Panc1 (cell line): ENCODE results near the gene NAA16. TPM values are rescaled to one million over a fixed set of nuclear protein-coding genes. Genes with fewer than 3 reads are reported as not detected.

Experiments
- ATAC-seq: fragments of 200-7000 bp; cut with Tn5 transposase; 2 replicates; pipeline ENCODE4 v1.9.1; 2020; ENCODE audit warnings: mild to moderate bottlenecking, moderate library complexity
- BruUV-seq: library from RNA; stranded (reverse); fragments of 400-500 nt; replicated peaks from 2 replicates; lab custom pipeline; 2021; lab: Mats Ljungman, UMichigan
- CTCF ChIA-PET: fragments of 300-600 bp; sonication (Branson Sonifier 250); formaldehyde crosslinking; loops from one replicate; lab custom pipeline; 2022; ENCODE audit warnings: antibody characterized with exemption; lab: Charles Lee
- POLR2A ChIA-PET: fragments of 300-600 bp; sonication (Branson Sonifier 250); formaldehyde crosslinking; loops from one replicate; lab custom pipeline; 2022; ENCODE audit warnings: antibody characterized with exemption; lab: Charles Lee
- DNase-seq: peaks from one replicate; pipeline ENCODE4 v3.0.0-alpha.2; 2010; ENCODE audit warnings: low read depth, low spot score
- H3K27ac ChIP-seq: 2 replicates; pipeline ENCODE4 v1.5.1; 2011; ENCODE audit warnings: mild to moderate bottlenecking, low read length, inconsistent platforms
- H3K27me3 ChIP-seq: fragments of 200-500 bp; sonication (Bioruptor generic); 2 replicates; pipeline ENCODE4 v1.6.0; 2014; ENCODE audit warnings: low read length, inconsistent platforms; ENCODE audit not compliant: control insufficient read depth, insufficient read depth
- H3K36me3 ChIP-seq: fragments of 200-500 bp; sonication (Bioruptor generic); 2 replicates; pipeline ENCODE4 v1.5.1; 2014; ENCODE audit warnings: inconsistent platforms, mild to moderate bottlenecking, low read length, moderate library complexity; ENCODE audit not compliant: control insufficient read depth, insufficient read depth
- H3K4me1 ChIP-seq: 2 replicates; pipeline ENCODE4 v1.5.1; 2011; ENCODE audit warnings: inconsistent platforms, mild to moderate bottlenecking, low read length, moderate library complexity; ENCODE audit not compliant: control insufficient read depth, insufficient read depth
- H3K4me3 ChIP-seq, 2 experiments: 2 replicates each; pipeline ENCODE4 v1.5.1; 2011 to 2012; ENCODE audit warnings: low read depth in 2 of 2, low read length in 2 of 2, mild to moderate bottlenecking in 2 of 2, inconsistent platforms in 1 of 2, moderate library complexity in 1 of 2
- H3K9me3 ChIP-seq: fragments of 200-500 bp; sonication (Bioruptor generic); 2 replicates; pipeline ENCODE4 v1.5.1; 2014; ENCODE audit warnings: low read depth, mild to moderate bottlenecking, inconsistent platforms, low read length, moderate library complexity; ENCODE audit not compliant: control insufficient read depth, insufficient read depth
- CTCF ChIP-seq: fragments of 450-650 bp; IDR thresholded peaks from 2 replicates; pipeline ENCODE4 v1.5.1; 2017; ENCODE audit warnings: mild to moderate bottlenecking
- POLR2AphosphoS5 ChIP-seq: IDR thresholded peaks from 2 replicates; pipeline ENCODE4 v1.6.1; 2012; ENCODE audit warnings: mild to moderate bottlenecking, low read depth, low read length, moderate library complexity
- SIN3A ChIP-seq: IDR thresholded peaks from 2 replicates; pipeline ENCODE4 v1.6.1; 2012; ENCODE audit warnings: low read depth, mild to moderate bottlenecking, low read length, moderate library complexity, borderline replicate concordance; ENCODE audit not compliant: insufficient read depth
- TCF7L2 ChIP-seq: IDR thresholded peaks from 2 replicates; pipeline ENCODE4 v1.6.1; 2011; ENCODE audit warnings: mild to moderate bottlenecking, low read depth, low read length, inconsistent platforms
- in situ Hi-C: cut with HindIII; loops from 2 replicates; pipeline ENCODE4 v1.10.0; 2016; ENCODE audit warnings: low sequenced_read_pairs, low pct_unique_long_range_greater_than_20kb
- intact Hi-C: fragments of 100-400 bp; cut with micrococcal nuclease; formaldehyde crosslinking; loops from one replicate; pipeline ENCODE4 v1.10.0; 2022; ENCODE audit not compliant: unreplicated experiment
- total RNA-seq: library from RNA; stranded (reverse); gene quantifications from one replicate; pipeline ENCODE4 v1.2.1, GENCODE V29; 2021; ENCODE audit not compliant: unreplicated experiment
- TF ChIP-seq, protein P1 (sequence below), 2 experiments: IDR thresholded peaks; 2 replicates each; pipeline ENCODE4 v1.6.1; 2011 to 2012; ENCODE audit warnings: low read depth in 2 of 2, control low read depth in 1 of 2, low read length in 1 of 2, mild to moderate bottlenecking in 1 of 2, moderate library complexity in 1 of 2; ENCODE audit not compliant: insufficient read depth in 1 of 2

The NAA16 gene
- total RNA-seq, 1 experiment from 2014 or later, result 24.2 TPM

DNA sequence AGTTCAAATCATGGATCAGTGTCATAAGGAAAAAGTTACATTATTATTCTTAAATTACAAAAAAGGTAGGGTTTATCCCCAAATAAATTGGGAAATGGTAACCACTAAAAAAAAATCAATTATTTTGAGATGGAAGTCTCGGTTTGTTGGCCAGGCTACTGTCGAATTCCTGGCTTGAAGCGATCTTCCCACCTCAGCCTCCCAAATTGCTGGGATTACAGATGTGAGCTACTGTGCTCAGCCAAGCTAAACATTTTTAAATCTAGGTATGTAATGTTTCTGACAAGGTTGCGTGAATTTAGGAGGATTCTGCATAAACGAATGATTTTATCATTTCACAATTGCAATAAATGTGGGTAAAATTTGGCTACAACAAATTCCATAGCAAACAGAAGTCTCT is 2.0 kb downstream of the NAA16 start:
- ChIA-PET POLR2A (no interaction called here), CTCF (no interaction called here)
- no peaks in the 10 kb centered on the region; the same call in none of the 2 replicates for H3K36me3 ChIP-seq
- no peaks in the 10 kb centered on the region for H3K27me3 ChIP-seq
- DNase-seq (no peak), ATAC-seq (no peak)
- peaks cover 18% of the 10 kb centered on the region for H3K4me1 ChIP-seq
- no peaks in the 10 kb centered on the region for H3K9me3 ChIP-seq
- intact Hi-C loops (no loop called here), in situ Hi-C loops (no loop called here)
- peak overlapping the region; percentile 91 for H3K27ac ChIP-seq
- BruUV-seq, result TSS peak; percentile 50
- peak overlapping the region; percentile 84 to 96 for H3K4me3 ChIP-seq
- no peak for TF ChIP-seq CTCF
- no peak for TF ChIP-seq TCF7L2
- TF ChIP-seq, protein P1, sequence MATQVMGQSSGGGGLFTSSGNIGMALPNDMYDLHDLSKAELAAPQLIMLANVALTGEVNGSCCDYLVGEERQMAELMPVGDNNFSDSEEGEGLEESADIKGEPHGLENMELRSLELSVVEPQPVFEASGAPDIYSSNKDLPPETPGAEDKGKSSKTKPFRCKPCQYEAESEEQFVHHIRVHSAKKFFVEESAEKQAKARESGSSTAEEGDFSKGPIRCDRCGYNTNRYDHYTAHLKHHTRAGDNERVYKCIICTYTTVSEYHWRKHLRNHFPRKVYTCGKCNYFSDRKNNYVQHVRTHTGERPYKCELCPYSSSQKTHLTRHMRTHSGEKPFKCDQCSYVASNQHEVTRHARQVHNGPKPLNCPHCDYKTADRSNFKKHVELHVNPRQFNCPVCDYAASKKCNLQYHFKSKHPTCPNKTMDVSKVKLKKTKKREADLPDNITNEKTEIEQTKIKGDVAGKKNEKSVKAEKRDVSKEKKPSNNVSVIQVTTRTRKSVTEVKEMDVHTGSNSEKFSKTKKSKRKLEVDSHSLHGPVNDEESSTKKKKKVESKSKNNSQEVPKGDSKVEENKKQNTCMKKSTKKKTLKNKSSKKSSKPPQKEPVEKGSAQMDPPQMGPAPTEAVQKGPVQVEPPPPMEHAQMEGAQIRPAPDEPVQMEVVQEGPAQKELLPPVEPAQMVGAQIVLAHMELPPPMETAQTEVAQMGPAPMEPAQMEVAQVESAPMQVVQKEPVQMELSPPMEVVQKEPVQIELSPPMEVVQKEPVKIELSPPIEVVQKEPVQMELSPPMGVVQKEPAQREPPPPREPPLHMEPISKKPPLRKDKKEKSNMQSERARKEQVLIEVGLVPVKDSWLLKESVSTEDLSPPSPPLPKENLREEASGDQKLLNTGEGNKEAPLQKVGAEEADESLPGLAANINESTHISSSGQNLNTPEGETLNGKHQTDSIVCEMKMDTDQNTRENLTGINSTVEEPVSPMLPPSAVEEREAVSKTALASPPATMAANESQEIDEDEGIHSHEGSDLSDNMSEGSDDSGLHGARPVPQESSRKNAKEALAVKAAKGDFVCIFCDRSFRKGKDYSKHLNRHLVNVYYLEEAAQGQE (IDR thresholded peaks at IDR 0.05; ENCODE audit: insufficient read depth in 1 of 2, low read depth in 2 of 2, low read length in 1 of 2), result no peak
- no peak for TF ChIP-seq SIN3A
- no peak for TF ChIP-seq POLR2AphosphoS5

GRCh38 chr13:41313659-41314197 is 2.7 kb downstream of the NAA16 start:
- Histone ChIP-seq H3K27me3 (no peaks in the 10 kb centered on the region), H3K36me3 (no peaks in the 10 kb centered on the region; the same call in none of the 2 replicates), H3K4me1 (peaks cover 16% of the 10 kb centered on the region; the same call in 1 of the 2 replicates), H3K9me3 (no peaks in the 10 kb centered on the region), H3K4me3 (peak overlapping the region; percentile 84 to 96; a peak in 3 of 4 replicates), H3K27ac (peak overlapping the region; percentile 91)
- no peak for TF ChIP-seq TCF7L2
- no peak for TF ChIP-seq POLR2AphosphoS5
- TF ChIP-seq, protein P1 (IDR thresholded peaks at IDR 0.05; ENCODE audit: insufficient read depth in 1 of 2, low read depth in 2 of 2, low read length in 1 of 2), result no peak
- no peak for TF ChIP-seq SIN3A
- TF ChIP-seq CTCF, result no peak
- intact Hi-C loops (no loop called here), in situ Hi-C loops (no loop called here)
- CTCF ChIA-PET, result no interaction called here
- no TSS peak for BruUV-seq
- DNase-seq (no peak), ATAC-seq (no peak)
- POLR2A ChIA-PET, result no interaction called here
